GM21423 (cell line): Measurements from ENCODE around the gene CENPO.
"Not testable (repeated sequence)": the region's sequence is repeated elsewhere in the genome, so short reads cannot be mapped to it uniquely, and the experiment has no call there.

Experiments used
- ATAC-seq: cut with Tn5 transposase; IDR thresholded peaks from one replicate; pipeline ENCODE4 v1.9.1; 2021; ENCODE audit warnings: mild to moderate bottlenecking, moderate library complexity; ENCODE audit not compliant: unreplicated experiment

CENPO gene

DNA sequence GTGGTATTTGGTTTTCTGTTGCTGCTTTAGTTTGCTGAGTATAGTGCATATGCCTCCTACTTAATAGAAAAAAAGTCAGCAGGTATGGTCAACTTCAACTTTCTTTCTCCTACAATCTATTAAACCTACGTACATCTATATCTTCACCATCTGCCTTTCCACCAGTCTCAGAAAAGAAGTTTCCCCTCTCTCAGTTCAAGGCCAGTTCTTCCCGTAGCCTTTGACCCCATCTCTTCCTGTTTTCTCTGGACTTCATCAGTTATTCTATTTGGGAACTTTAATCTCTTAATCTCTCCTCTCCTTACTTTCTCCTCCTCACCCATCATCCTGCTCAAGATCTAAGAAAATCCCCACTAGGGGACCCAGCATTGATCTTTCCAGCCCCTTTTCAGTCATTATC is 5.7 kb upstream of the CENPO start:
- ATAC-seq, result no peak

DNA sequence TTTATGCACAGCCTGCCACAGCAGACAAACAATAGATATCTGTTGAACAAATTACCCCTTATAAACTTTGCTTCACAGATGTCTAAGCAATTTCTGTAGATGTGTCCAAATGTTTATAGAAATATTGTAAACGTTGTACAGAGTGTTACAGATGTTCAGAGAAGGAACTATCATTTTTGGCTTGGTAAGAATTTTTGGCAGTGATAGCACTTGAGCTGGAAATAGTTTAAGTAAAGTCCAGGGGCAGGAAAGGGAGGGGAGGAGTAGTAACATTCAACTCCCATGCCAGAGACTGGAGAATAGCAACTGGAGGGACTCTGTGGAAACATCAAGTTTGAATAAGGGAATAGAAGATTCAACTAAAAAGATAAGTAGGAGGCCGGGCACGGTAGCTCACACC is 4.4 kb upstream of the CENPO start:
- no peak for ATAC-seq

DNA sequence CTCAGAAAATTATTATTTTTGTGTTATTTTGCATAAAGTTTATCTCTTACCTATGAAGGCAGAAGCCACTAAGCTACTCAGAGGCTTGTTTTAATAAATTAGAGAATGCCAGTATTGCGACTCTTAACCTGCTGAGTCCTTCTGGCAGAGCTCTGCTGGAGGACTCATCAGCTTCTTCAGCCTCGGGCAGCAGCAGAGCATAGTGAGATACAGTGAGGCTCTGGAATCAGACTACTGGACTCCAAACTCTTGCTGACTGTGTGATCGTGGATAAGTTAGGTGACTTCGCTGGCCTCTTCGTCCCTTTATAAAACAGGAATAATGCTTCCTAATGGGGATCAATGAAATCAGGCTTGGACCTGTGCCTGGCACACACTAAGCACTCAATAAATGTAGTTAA is 1.8 kb upstream of the CENPO start:
- no peak for ATAC-seq

- ATAC-seq, result no peak
Observed at GRCh38 chr2:24792542-24792873, 717 bp upstream of the CENPO start.

- no peak for ATAC-seq
Observed at GRCh38 chr2:24793761-24794435, 673 bp downstream of the CENPO start.

GRCh38 chr2:24797644-24798043 is 4.4 kb downstream of the CENPO start:
- no peak for ATAC-seq

DNA sequence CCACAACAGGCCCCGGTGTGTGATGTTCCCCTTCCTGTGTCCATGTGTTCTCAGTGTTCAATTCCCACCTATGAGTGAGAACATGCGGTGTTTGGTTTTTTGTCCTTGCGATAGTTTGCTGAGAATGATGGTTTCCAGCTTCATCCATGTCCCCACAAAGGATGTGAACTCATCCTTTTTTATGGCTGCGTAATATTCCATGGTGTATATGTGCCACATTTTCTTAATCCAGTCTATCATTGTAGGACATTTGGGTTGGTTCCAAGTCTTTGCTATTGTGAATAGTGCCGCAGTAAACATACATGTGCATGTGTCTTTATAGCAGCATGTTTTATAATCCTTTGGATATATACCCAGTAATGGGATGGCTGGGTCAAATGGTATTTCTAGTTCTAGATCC is 7.3 kb downstream of the CENPO start:
- ATAC-seq, result not testable (repeated sequence)

DNA sequence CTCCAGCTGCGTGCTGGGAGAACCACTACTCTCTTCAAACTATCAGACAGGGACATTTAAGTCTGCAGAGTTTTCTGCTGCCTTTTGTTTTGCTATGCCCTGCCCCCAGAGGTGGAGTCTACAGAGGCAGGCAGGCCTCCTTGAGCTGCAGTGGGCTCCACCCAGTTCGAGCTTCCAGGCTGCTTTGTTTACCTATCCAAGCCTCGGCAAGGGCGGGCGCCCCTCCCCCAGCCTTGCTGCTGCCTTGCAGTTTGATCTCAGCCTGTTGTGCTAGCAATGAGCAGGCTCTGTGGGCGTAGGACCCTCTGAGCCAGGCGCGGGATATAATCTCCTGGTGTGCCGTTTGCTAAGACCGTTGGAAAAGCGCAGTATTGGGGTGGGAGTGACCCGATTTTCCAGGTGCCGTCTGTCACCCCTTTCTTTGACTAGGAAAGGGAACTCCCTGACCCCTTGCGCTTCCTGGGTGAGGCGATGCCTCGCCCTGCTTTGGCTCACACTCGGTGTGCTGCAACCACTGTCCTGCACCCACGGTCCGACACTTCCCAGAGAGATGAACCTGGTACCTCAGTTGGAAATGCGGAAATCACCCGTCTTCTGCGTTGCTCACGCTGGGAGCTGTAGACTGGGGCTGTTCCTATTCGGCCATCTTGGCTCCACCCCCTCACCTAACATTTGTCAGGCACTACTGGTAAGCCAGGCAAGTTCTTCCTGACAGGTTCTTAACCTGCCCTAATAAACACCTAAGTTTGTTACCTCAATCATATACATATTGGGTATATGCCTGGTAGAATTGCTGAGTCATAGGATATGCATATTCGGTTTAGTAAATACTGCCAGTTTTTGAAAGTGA is 12.8 kb downstream of the CENPO start:
- ATAC-seq, result not testable (repeated sequence)

DNA sequence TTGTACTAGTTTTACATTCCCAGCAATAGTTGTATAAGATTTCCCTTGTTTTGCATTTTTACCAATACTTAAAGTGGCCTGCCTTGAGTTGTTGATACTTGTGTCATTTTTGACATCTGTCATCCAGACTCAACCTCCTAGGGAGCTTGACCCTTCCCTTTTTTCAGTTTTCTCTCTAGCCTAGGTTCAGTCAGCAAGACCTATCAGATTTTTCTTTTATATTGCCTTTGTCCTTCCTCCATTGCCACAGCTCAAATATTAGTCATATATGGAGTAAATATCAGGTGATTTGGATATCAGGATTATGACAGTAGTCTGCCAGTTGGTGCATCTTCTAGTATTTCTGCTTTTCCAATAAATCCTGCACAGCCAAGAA is 13.4 kb downstream of the CENPO start:
- ATAC-seq, result no peak

GRCh38 chr2:24809316-24810007 is 16.2 kb downstream of the CENPO start:
- ATAC-seq, result no peak

DNA sequence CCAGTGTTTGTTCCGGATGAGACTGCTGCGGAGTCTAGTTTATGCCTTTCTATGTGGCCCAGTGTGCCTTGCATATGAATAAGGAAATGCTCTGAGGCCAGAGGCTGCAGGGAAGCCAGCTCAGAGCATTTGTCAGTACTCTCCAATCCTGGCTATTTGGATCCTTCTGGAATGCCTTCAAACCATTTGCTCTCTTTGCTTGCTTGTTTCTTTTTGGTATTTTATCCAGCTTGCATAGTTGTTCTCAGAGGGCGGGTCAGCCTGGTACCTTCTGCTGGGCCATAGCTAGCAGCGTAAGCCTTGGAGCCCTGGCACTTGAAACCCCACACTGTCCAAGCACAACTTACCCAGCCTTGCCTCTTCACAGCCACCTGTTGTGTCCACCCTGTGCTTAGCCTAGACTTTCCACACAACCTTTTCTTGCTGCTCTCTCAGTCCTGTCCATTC is 20.5 kb downstream of the CENPO start:
- no peak for ATAC-seq

GRCh38 chr2:24814516-24814915 is 21.3 kb downstream of the CENPO start:
- ATAC-seq, result no peak

DNA sequence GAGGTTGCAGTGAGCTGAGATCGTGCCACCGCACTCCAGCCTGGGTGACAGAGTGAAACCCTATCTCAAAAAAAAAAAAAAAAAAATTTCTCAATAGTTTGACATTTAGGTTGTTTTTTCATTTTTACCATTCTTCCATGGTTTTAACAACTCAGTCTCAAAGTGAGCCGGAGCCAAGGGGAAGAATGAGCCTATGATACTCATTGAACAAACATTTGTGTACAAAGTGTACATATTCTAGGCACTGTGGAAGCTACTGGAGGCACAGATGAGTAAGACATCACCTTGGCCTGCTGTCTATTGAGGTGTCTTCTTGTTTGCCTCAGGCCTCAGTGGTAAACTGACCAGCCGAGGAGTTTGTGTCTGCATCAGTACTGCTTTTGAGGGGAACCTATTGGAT is 21.9 kb downstream of the CENPO start:
- no peak for ATAC-seq

- no peak for ATAC-seq
Observed at GRCh38 chr2:24816404-24816803, 23.2 kb downstream of the CENPO start.

GRCh38 chr2:24816884-24817283 is 23.7 kb downstream of the CENPO start:
- no peak for ATAC-seq

DNA sequence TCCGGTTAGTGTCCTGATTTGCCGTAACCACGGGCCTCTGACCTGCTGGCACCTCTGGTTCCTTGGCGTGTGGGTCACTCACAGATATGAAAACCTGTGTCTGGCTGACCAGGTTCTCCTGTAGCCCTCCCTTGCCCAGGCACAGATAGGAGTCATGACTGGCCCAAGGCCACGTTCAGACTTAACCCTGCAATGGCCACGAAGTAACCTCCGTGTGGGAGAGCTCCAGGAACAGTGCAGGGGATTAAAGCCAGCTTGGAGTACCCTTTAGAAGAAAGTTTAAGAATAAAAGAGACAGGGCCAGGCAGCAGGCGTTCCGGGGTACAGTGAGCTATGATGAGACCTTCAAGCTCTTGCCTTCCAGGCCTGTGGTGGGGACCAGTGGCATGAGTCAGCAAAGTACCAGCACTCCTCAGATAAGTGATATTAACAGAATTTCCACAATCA is 25.5 kb downstream of the CENPO start:
- ATAC-seq, result no peak

DNA sequence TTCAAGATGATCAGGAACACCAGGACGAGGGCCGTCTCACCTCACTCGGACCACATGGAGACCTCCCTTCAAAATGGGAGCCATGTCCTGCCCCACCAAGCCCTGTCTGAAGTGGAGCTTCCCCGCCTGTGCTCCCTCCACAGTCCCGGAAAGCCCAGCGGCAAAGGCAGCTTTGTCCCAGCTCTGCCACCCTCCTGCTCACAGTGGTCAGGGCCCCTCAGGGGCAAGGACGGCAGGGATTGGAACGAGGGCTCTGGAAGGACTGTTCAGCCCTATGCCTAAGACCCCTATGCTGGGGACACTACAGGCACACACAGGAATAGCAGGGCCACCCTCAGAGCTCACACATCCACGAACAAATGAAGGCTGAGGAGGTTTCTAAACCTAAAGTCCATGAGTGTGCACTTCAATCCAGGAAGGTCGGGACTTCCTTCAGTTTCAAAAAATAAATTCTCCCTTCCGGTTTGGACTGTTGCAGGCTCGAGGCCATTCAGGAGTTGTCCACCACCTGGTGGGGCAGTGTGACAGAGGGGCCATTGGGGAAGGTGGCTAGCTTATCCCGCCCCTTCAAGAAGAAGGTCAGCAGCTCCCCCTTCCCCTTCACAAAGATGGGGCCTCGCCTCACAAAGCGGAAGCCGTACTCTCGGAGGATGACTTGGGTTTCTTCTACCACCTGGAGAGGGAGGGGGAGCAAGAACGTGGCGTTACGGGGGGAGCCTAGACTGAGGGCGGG is 26.4 kb downstream of the CENPO start:
- ATAC-seq, result no peak

GRCh38 chr2:24820175-24820513 is 26.9 kb downstream of the CENPO start:
- no peak for ATAC-seq

GRCh38 chr2:24820598-24821432 is 27.6 kb downstream of the CENPO start:
- no peak for ATAC-seq

DNA sequence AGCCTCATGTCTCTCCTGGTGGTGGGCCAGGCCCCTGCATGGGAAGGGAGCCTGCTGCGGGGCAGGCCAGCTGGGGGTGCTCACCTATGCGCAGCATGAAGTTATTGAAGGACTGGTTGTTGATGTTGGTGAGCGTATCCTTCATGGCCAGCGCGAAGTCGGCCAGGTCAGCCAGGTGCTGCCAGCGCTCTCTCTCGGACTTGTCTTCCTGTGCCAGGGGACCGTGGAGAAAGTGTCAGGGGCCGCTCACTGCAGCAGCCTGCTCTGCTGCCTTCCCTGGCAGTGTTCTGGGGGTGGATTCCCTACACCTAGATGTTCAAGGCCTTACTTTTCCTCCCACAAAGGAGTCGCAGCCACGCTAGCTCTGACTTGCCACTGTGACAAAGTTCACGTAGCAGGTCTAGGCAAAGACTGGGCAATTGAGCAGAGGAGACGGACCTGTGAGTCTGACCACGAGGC is 28.2 kb downstream of the CENPO start:
- no peak for ATAC-seq
